H9 (cell line): ENCODE measurements around the gene SCUBE1. TPM values are rescaled to one million over a fixed set of nuclear protein-coding genes. Genes with fewer than 3 reads are reported as not detected.

Experiments used
- DNase-seq: peaks from one replicate; pipeline ENCODE4 v3.0.0-alpha.2; 2017
- H2AFZ ChIP-seq: one replicate; pipeline ENCODE4 v1.6.1; 2013; ENCODE audit warnings: mild to moderate bottlenecking, low read length, control low read depth, moderate library complexity
- H2AK5ac ChIP-seq: 2 replicates; pipeline ENCODE4 v1.6.1; 2013; ENCODE audit warnings: low read length, control low read depth, mixed read lengths; ENCODE audit not compliant: insufficient read length
- H2BK120ac ChIP-seq: one replicate; pipeline ENCODE4 v1.6.1; 2013; ENCODE audit warnings: low read depth, mild to moderate bottlenecking, low read length, control low read depth, inconsistent platforms; ENCODE audit not compliant: poor library complexity, severe bottlenecking
- H2BK12ac ChIP-seq: 2 replicates; pipeline ENCODE4 v1.6.1; 2013; ENCODE audit warnings: low read length, control low read depth, mixed read lengths, low read depth; ENCODE audit not compliant: insufficient read length
- H2BK15ac ChIP-seq: 2 replicates; pipeline ENCODE4 v1.6.1; 2013; ENCODE audit warnings: low read depth, low read length, control low read depth
- H2BK20ac ChIP-seq: one replicate; pipeline ENCODE4 v1.6.1; 2013; ENCODE audit warnings: low read depth, mild to moderate bottlenecking, low read length, control low read depth, inconsistent platforms; ENCODE audit not compliant: poor library complexity, severe bottlenecking
- H2BK5ac ChIP-seq: 2 replicates; pipeline ENCODE4 v1.6.1; 2013; ENCODE audit warnings: low read length, control low read depth, mixed read lengths; ENCODE audit not compliant: insufficient read length
- H3K14ac ChIP-seq: 2 replicates; pipeline ENCODE4 v1.6.1; 2013; ENCODE audit warnings: low read length, control low read depth; ENCODE audit not compliant: insufficient read depth
- H3K18ac ChIP-seq: 2 replicates; pipeline ENCODE4 v1.6.1; 2013; ENCODE audit warnings: low read depth, mild to moderate bottlenecking, mixed read lengths, low read length, control low read depth; ENCODE audit not compliant: insufficient read length
- H3K23ac ChIP-seq: 2 replicates; pipeline ENCODE4 v1.6.1; 2013; ENCODE audit warnings: low read length, control low read depth, mixed read lengths, low read depth; ENCODE audit not compliant: insufficient read length
- H3K23me2 ChIP-seq: 2 replicates; pipeline ENCODE4 v1.6.1; 2013; ENCODE audit warnings: low read depth, mild to moderate bottlenecking, mixed read lengths, low read length, control low read depth; ENCODE audit not compliant: insufficient read length, poor library complexity, severe bottlenecking
- H3K27ac ChIP-seq: 2 replicates; pipeline ENCODE4 v1.5.1; 2013; ENCODE audit warnings: low read length, control low read depth, mixed read lengths, low read depth; ENCODE audit not compliant: insufficient read length
- H3K27me3 ChIP-seq: 2 replicates; pipeline ENCODE4 v1.6.1; 2013; ENCODE audit warnings: low read length, control low read depth, inconsistent platforms; ENCODE audit not compliant: insufficient read depth
- H3K4ac ChIP-seq: 2 replicates; pipeline ENCODE4 v1.6.1; 2013; ENCODE audit warnings: low read depth, mild to moderate bottlenecking, control low read depth, inconsistent platforms, low read length, moderate library complexity
- H3K4me1 ChIP-seq: 2 replicates; pipeline ENCODE4 v1.6.1; 2013; ENCODE audit warnings: low read length, control low read depth, inconsistent platforms; ENCODE audit not compliant: insufficient read depth
- H3K4me2 ChIP-seq: 2 replicates; pipeline ENCODE4 v1.6.1; 2013; ENCODE audit warnings: low read length, control low read depth, mixed read lengths; ENCODE audit not compliant: insufficient read length, insufficient read depth
- H3K56ac ChIP-seq: 2 replicates; pipeline ENCODE4 v1.6.1; 2013; ENCODE audit warnings: low read depth, mild to moderate bottlenecking, mixed read lengths, low read length, control low read depth; ENCODE audit not compliant: insufficient read length
- H3K79me1 ChIP-seq: 2 replicates; pipeline ENCODE4 v1.6.1; 2013; ENCODE audit warnings: low read depth, mild to moderate bottlenecking, moderate library complexity, low read length, control low read depth, inconsistent platforms; ENCODE audit not compliant: insufficient read depth, poor library complexity, severe bottlenecking
- H3K79me2 ChIP-seq: 2 replicates; pipeline ENCODE4 v1.6.1; 2013; ENCODE audit warnings: low read length, control low read depth, inconsistent platforms; ENCODE audit not compliant: insufficient read depth
- H3K9ac ChIP-seq: 2 replicates; pipeline ENCODE4 v1.6.1; 2013; ENCODE audit warnings: low read length, control low read depth, mixed read lengths; ENCODE audit not compliant: insufficient read length; ENCODE audit errors: extremely low read depth
- H3K9me3 ChIP-seq: one replicate; pipeline ENCODE4 v1.6.1; 2013; ENCODE audit warnings: low read depth, low read length, inconsistent platforms; ENCODE audit not compliant: control insufficient read depth
- H3T11ph ChIP-seq: one replicate; pipeline ENCODE4 v1.6.1; 2013; ENCODE audit warnings: mild to moderate bottlenecking, low read length, control low read depth, inconsistent platforms
- H4K20me1 ChIP-seq: one replicate; pipeline ENCODE4 v1.6.1; 2013; ENCODE audit not compliant: control insufficient read depth, insufficient read length, insufficient read depth
- H4K5ac ChIP-seq: 2 replicates; pipeline ENCODE4 v1.6.1; 2013; ENCODE audit warnings: low read depth, mild to moderate bottlenecking, mixed read lengths, low read length, control low read depth; ENCODE audit not compliant: insufficient read length
- H4K8ac ChIP-seq: replicated peaks from 2 replicates; pipeline ENCODE4 v1.6.1; 2013; ENCODE audit warnings: low read length, control low read depth, mixed read lengths, low read depth; ENCODE audit not compliant: insufficient read length
- H4K91ac ChIP-seq: 2 replicates; pipeline ENCODE4 v1.6.1; 2013; ENCODE audit warnings: low read depth, mild to moderate bottlenecking, moderate library complexity, mixed read lengths, low read length, control low read depth; ENCODE audit not compliant: insufficient read length
- H3K27ac Mint-ChIP-seq, 3 experiments: 2 replicates in 2 of 3; 3 replicates in 1 of 3; pipeline ENCODE4 v1.8.0; 2020 to 2021; ENCODE audit warnings: mixed read lengths in 3 of 3, mild to moderate bottlenecking in 1 of 3, moderate library complexity in 1 of 3
- H3K27me3 Mint-ChIP-seq: 2 replicates; pipeline ENCODE4 v1.8.0; 2021; ENCODE audit warnings: low read depth, mild to moderate bottlenecking, moderate library complexity, mixed read lengths
- H3K36me3 Mint-ChIP-seq, 3 experiments: 2 replicates in 2 of 3; 3 replicates in 1 of 3; pipeline ENCODE4 v1.8.0; 2020 to 2021; ENCODE audit warnings: low read depth in 3 of 3, mixed read lengths in 3 of 3; ENCODE audit not compliant: insufficient read depth in 1 of 3
- H3K4me1 Mint-ChIP-seq, 2 experiments: 2 replicates each; pipeline ENCODE4 v1.8.0; 2020; ENCODE audit warnings: mixed read lengths in 2 of 2
- H3K4me3 Mint-ChIP-seq, 2 experiments: 2 replicates in 1 of 2; 3 replicates in 1 of 2; pipeline ENCODE4 v1.8.0; 2020 to 2021; ENCODE audit warnings: mild to moderate bottlenecking in 2 of 2, mixed read lengths in 2 of 2, moderate library complexity in 1 of 2
- H3K9me3 Mint-ChIP-seq, 2 experiments: 2 replicates in 1 of 2; 3 replicates in 1 of 2; pipeline ENCODE4 v1.8.0; 2020; ENCODE audit warnings: mild to moderate bottlenecking in 2 of 2, mixed read lengths in 2 of 2, moderate library complexity in 1 of 2
- WGBS: extraction: QIAGEN DNeasy Blood & Tissue Kit; methylation state at CpG from one replicate; pipeline ENCODE4 v1.1.7; 2013; ENCODE audit warnings: missing lambda C conversion rate, low lambda C conversion rate, mixed read lengths; ENCODE audit not compliant: insufficient read length; ENCODE audit errors: extremely low coverage; 5-methylcytosine and 5-hydroxymethylcytosine counted together
- total RNA-seq: library from RNA; stranded (reverse); gene quantifications from 2 replicates; pipeline ENCODE4 v1.2.1, GENCODE V29; 2021
- TF ChIP-seq, protein P1 (sequence below): fragments of 200-600 bp; sonication (generic); conservative IDR thresholded peaks from 3 replicates; pipeline ENCODE4 v1.8.0; 2021; ENCODE audit warnings: antibody characterized with exemption, mild to moderate bottlenecking

Gene SCUBE1
- total RNA-seq, 1 experiment from 2014 or later = 1.2 TPM

DNA sequence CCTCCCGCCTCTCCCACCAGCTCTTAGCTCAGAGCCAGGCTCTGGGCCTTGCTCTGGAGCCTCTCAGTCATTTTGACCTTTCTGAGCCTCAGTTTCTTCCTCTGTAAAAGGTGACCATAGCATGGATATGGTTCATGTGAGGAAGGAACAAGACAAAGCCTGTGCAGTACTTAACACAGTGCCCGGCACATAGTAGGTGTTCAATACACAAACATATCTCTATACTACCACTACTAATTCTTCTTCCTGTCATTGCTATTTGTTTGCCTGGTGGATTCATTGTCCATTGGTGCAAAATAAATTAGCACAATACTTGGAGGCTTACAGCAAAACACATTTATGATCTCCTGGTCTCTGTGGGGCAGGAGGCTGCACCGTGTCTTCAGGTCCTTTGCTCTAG, 47.0 kb upstream of the SCUBE1 start:
- no CpG with 5 or more reads among the region's 3 CpGs for WGBS

More for the DNA sequence above, 47.0 kb upstream of the SCUBE1 start:
- Histone ChIP-seq H3K9me3 (no peaks in the 10 kb centered on the region), H3K4ac (no peak overlapping the region), H3K79me1 (no peaks in the 10 kb centered on the region), H2BK15ac (no peak overlapping the region), H3K4me1 (no peaks in the 10 kb centered on the region), H3K18ac (no peak overlapping the region), H4K20me1 (no peaks in the 10 kb centered on the region), H2BK5ac (no peak overlapping the region), H2AK5ac (no peak overlapping the region), H2BK120ac (no peak overlapping the region), H2AFZ (no peak overlapping the region), H3K4me2 (no peak overlapping the region), H3K27me3 (no peaks in the 10 kb centered on the region), H3K9ac (no peak overlapping the region), H3K27ac (no peak overlapping the region), H2BK12ac (no peak overlapping the region), H3K23me2 (peaks cover 4% of the 10 kb centered on the region), H4K91ac (no peak overlapping the region), H3T11ph (no peak overlapping the region), H4K5ac (no peak overlapping the region), H3K23ac (no peak overlapping the region), H4K8ac (no peak overlapping the region), H3K79me2 (no peaks in the 10 kb centered on the region), H3K14ac (no peak overlapping the region), H2BK20ac (no peak overlapping the region), H3K56ac (no peak overlapping the region)
- H3K9me3 Mint-ChIP-seq = peaks cover 0 to 6% of the 10 kb centered on the region in 2 experiments; a peak in 3 of 5 replicates
- H3K4me3 Mint-ChIP-seq = no peak overlapping the region
- H3K27me3 Mint-ChIP-seq = peaks cover 35% of the 10 kb centered on the region
- peaks cover 15 to 35% of the 10 kb centered on the region in 2 experiments for H3K4me1 Mint-ChIP-seq
- H3K36me3 Mint-ChIP-seq = peaks cover 0 to 4% (median 0%) of the 10 kb centered on the region in 3 experiments; a peak in 1 of 7 replicates
- TF ChIP-seq, protein P1, sequence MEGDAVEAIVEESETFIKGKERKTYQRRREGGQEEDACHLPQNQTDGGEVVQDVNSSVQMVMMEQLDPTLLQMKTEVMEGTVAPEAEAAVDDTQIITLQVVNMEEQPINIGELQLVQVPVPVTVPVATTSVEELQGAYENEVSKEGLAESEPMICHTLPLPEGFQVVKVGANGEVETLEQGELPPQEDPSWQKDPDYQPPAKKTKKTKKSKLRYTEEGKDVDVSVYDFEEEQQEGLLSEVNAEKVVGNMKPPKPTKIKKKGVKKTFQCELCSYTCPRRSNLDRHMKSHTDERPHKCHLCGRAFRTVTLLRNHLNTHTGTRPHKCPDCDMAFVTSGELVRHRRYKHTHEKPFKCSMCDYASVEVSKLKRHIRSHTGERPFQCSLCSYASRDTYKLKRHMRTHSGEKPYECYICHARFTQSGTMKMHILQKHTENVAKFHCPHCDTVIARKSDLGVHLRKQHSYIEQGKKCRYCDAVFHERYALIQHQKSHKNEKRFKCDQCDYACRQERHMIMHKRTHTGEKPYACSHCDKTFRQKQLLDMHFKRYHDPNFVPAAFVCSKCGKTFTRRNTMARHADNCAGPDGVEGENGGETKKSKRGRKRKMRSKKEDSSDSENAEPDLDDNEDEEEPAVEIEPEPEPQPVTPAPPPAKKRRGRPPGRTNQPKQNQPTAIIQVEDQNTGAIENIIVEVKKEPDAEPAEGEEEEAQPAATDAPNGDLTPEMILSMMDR = no peak
- no peak overlapping the region for H3K27ac Mint-ChIP-seq
- no peak for DNase-seq
